Esophagus squamous epithelium (tissue), 5 donors: ENCODE results near the gene MED15. TPM values are rescaled to one million over a fixed set of nuclear protein-coding genes. Genes with fewer than 3 reads are reported as not detected.

Experiments used
- DNase-seq: peaks from one replicate; lab custom pipeline; 2025; lab: John Stamatoyannopoulos, UW
- H3K27ac ChIP-seq, 4 donors: fragments of 200-600 bp; sonication (generic); one replicate each; pipeline ENCODE4 v1.5.1; 2016 to 2019; ENCODE audit warnings: mild to moderate bottlenecking in 1 of 4
- H3K27me3 ChIP-seq, 4 donors: fragments of 200-600 bp; sonication (generic); 1 replicate in 3 of 4; 2 replicates in 1 of 4; pipeline versions ENCODE4 v1.5.1 to v1.6.0; 2017 to 2021; ENCODE audit warnings: antibody characterized with exemption in 1 of 4
- H3K36me3 ChIP-seq, 3 donors: fragments of 200-600 bp; sonication (generic); one replicate each; pipeline ENCODE4 v1.5.1; 2016 to 2019
- H3K4me1 ChIP-seq, 3 donors: fragments of 200-600 bp; sonication (generic); one replicate each; pipeline ENCODE4 v1.5.1; 2017 to 2019
- H3K4me3 ChIP-seq, 4 donors: fragments of 200-600 bp; sonication (generic); 1 replicate in 3 of 4; 2 replicates in 1 of 4; pipeline ENCODE4 v1.5.1; 2016 to 2019; ENCODE audit warnings: mild to moderate bottlenecking in 2 of 4, moderate library complexity in 1 of 4
- H3K9me3 ChIP-seq, 3 donors: fragments of 200-600 bp; sonication (generic); one replicate each; pipeline ENCODE4 v1.5.1; 2016 to 2019
- CTCF ChIP-seq, 6 experiments: fragments of 450-650 bp in 4 of 6; fragments of 200-600 bp in 2 of 6; sonication (generic) in 2 of 6; IDR thresholded peaks; one replicate each; pipeline ENCODE4 v1.5.1; 2016 to 2019; ENCODE audit warnings: antibody characterized with exemption in 6 of 6, mild to moderate bottlenecking in 4 of 6, moderate library complexity in 4 of 6
- POLR2A ChIP-seq, 4 donors: fragments of 450-650 bp; IDR thresholded peaks; one replicate each; pipeline ENCODE4 v1.6.1; 2017; ENCODE audit warnings: antibody characterized with exemption in 4 of 4, mild to moderate bottlenecking in 4 of 4, moderate library complexity in 3 of 4
- WGBS, 2 donors: methylation state at CpG; one replicate each; pipeline ENCODE4 v1.1.5; 2018; 5-methylcytosine and 5-hydroxymethylcytosine counted together
- intact Hi-C: fragments of 100-400 bp; cut with DNase I; formaldehyde crosslinking; loops from one replicate; pipeline ENCODE4 v1.15.0; 2022
- total RNA-seq, 4 donors: library from RNA; depleted of rRNA; stranded (reverse); fragments of >200 nt; gene quantifications; one replicate each; pipeline ENCODE4 v1.1.0, GENCODE V29; 2016
- donor health status: DM: yes; HTN: yes; CAD: no.

The MED15 gene
- total RNA-seq, 4 donors from 2014 or later, result 31.6 to 51.4 (median 46.1) TPM

GRCh38 chr22:20575724-20576444 is 68.5 kb downstream of the MED15 start:
- H3K27ac ChIP-seq, result no peak overlapping the region
- DNase-seq, result no peak
- 75 to 79% methylated on average over 6 of the region's 6 CpGs for WGBS, 2 donors
- H3K9me3 ChIP-seq, result no peaks in the 10 kb centered on the region
- intact Hi-C loops, result no loop called here
- H3K4me3 ChIP-seq, result no peak overlapping the region
- no peak for TF ChIP-seq POLR2A (IDR thresholded peaks at IDR 0.05)
- TF ChIP-seq CTCF (IDR thresholded peaks at IDR 0.05), result no peak
- H3K4me1 ChIP-seq, result peaks cover 0 to 24% (median 5%) of the 10 kb centered on the region in 3 donors
- H3K27me3 ChIP-seq, result no peaks in the 10 kb centered on the region
- peaks cover 41 to 100% (median 56%) of the 10 kb centered on the region in 3 donors for H3K36me3 ChIP-seq

DNA sequence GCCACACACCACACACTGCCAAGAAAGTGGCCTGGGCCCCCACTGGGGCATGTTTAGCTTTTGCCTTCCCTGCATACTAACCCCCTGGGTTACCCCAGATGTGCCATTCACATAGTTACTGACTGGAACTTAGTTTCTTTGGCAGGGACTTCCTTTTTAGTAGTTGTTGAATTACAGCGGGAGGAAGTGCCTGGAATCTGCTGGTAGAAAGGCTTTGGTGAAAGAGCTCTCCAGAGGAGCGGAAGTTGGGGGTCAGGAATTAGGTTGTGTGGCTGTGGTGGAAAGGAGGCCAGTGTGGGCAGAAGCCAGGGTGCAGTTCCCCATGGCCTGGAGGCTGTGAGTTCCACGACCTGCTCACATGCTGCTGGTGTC is 69.0 kb downstream of the MED15 start:
- H3K4me3 ChIP-seq, result no peak overlapping the region
- DNase-seq, result no peak
- TF ChIP-seq POLR2A (IDR thresholded peaks at IDR 0.05) (no peak), CTCF (IDR thresholded peaks at IDR 0.05) (no peak)
- intact Hi-C loops, result no loop called here
- no peaks in the 10 kb centered on the region for H3K27me3 ChIP-seq
- H3K27ac ChIP-seq, result no peak overlapping the region
- H3K4me1 ChIP-seq, result peaks cover 0 to 19% (median 5%) of the 10 kb centered on the region in 3 donors
- H3K9me3 ChIP-seq, result no peaks in the 10 kb centered on the region
- 66 to 85% methylated on average over 3 of the region's 3 CpGs for WGBS, 2 donors
- peaks cover 42 to 100% (median 51%) of the 10 kb centered on the region in 3 donors for H3K36me3 ChIP-seq

GRCh38 chr22:20577045-20577444 is 69.6 kb downstream of the MED15 start:
- no peak overlapping the region for H3K27ac ChIP-seq
- intact Hi-C loops, result no loop called here
- WGBS, 2 donors, result 62 to 91% methylated on average over 1 of the region's 1 CpG

DNA sequence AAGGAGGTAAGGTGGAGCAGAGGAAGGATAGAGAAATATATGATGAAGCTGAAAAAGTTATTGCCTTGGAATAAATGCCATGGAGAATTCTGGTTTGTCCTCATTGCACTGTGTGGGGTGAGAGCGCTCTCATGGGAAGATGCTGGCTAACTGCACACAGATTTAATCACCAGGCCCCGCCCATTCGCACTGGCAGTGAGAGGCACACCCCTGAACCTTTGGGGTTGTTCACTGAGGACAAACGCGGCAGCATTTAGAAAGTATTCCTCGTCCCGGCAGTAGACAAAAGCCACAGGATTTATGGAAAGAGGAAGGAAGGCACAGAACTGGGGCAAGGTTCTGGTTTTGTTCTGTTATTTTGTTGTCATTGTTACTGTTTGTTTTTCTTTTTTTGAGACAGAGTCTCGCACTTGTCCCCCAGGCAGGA is 70.2 kb downstream of the MED15 start:
- Histone ChIP-seq H3K27me3 (no peaks in the 10 kb centered on the region), H3K9me3 (no peaks in the 10 kb centered on the region), H3K4me1 (peaks cover 0 to 17% (median 5%) of the 10 kb centered on the region in 3 donors), H3K27ac (no peak overlapping the region), H3K4me3 (no peak overlapping the region), H3K36me3 (peaks cover 33 to 100% (median 45%) of the 10 kb centered on the region in 3 donors)
- 73 to 74% methylated on average over 8 of the region's 8 CpGs for WGBS, 2 donors
- no peak for DNase-seq
- intact Hi-C loops, result no loop called here
- TF ChIP-seq POLR2A (IDR thresholded peaks at IDR 0.05) (no peak), CTCF (IDR thresholded peaks at IDR 0.05) (no peak)

More at GRCh38 chr22:20577045-20577444, 69.6 kb downstream of the MED15 start:
- DNase-seq, result no peak
- Histone ChIP-seq H3K4me1 (peaks cover 0 to 17% (median 5%) of the 10 kb centered on the region in 3 donors), H3K4me3 (no peak overlapping the region), H3K27me3 (no peaks in the 10 kb centered on the region), H3K36me3 (peaks cover 38 to 100% (median 45%) of the 10 kb centered on the region in 3 donors), H3K9me3 (no peaks in the 10 kb centered on the region)
- TF ChIP-seq CTCF (IDR thresholded peaks at IDR 0.05) (no peak), POLR2A (IDR thresholded peaks at IDR 0.05) (no peak)

DNA sequence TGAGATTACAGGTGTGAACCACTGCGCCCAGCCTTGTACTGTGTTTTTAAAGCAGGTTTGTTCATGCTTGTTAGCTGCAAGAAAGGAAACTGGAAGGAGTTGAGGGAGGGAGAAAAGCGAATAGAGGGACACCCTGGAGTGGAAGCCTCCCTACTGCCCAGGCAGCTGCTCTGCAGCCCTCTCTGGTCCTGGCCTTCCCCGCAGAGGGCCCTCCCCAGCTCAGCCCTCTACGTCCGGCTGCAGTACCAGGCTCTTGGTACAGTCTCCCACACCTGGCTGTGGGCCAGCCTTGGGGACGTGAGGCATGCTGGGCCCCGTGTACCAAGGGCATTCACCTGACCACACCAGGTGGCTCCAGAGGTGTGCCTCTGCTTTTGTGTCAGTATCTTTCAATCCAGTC is 70.8 kb downstream of the MED15 start:
- no peak for DNase-seq
- WGBS, 2 donors, result 57 to 83% methylated on average over 6 of the region's 7 CpGs
- intact Hi-C loops, result no loop called here

More for the DNA sequence above, 70.8 kb downstream of the MED15 start:
- no peak overlapping the region for H3K4me3 ChIP-seq
- no peaks in the 10 kb centered on the region for H3K27me3 ChIP-seq
- H3K36me3 ChIP-seq, result peaks cover 32 to 100% (median 46%) of the 10 kb centered on the region in 3 donors
- peaks cover 0 to 17% (median 5%) of the 10 kb centered on the region in 3 donors for H3K4me1 ChIP-seq
- H3K9me3 ChIP-seq, result no peaks in the 10 kb centered on the region
- no peak for TF ChIP-seq POLR2A (IDR thresholded peaks at IDR 0.05)
- no peak for TF ChIP-seq CTCF (IDR thresholded peaks at IDR 0.05)
- no peak overlapping the region for H3K27ac ChIP-seq
